Embryonic facial prominence (tissue), 1 donor: Measurements from ENCODE around the gene TREH.

Experiments
- DNase-seq: peaks from one replicate; pipeline ENCODE4 v3.0.0-alpha.2; 2016; ENCODE audit errors: extremely low spot score

Gene TREH

DNA sequence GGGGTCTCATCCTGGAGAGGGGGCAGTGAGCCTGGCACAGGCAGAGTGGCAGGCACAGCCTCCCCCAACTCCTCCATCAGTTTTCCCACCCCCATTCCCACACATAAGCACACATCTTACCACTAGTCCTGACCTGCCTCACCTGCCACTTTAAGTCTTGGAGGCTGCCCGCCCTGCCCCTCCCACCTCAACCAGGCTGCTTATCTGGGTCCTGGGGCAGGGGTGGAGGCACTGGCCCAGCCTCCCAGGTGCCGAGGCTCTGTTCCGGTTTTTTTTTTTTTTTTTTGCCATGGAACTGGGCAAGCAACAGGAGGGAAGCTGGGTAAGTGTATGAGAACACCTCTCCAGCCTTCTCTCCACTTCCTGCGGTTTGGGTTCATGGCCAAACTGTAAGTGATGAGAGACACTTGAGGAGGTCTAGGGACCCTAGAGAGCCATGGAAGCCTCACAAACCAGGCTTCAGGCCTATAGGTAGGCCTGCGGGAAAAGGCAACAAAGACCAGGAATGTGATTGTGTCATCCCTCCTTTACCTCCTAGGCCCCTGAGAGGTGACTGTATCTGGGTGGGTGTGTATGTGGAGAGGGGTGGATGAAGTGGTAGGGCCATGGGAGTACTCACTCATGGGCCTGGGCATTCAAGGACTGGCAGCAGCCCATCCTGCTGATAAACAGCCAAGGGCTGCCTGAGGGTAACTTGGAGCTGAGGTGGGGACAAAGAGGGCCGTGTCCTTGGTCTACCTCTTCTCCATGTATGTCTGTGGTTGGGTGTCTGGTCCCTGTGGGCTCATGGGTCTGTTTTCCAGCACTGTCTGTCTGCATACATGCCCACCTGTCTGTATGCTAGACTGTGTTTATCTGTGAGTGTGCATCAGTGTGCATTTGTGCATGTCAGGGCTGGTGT, 49.4 kb downstream of the TREH start:
- DNase-seq, result no peak

DNA sequence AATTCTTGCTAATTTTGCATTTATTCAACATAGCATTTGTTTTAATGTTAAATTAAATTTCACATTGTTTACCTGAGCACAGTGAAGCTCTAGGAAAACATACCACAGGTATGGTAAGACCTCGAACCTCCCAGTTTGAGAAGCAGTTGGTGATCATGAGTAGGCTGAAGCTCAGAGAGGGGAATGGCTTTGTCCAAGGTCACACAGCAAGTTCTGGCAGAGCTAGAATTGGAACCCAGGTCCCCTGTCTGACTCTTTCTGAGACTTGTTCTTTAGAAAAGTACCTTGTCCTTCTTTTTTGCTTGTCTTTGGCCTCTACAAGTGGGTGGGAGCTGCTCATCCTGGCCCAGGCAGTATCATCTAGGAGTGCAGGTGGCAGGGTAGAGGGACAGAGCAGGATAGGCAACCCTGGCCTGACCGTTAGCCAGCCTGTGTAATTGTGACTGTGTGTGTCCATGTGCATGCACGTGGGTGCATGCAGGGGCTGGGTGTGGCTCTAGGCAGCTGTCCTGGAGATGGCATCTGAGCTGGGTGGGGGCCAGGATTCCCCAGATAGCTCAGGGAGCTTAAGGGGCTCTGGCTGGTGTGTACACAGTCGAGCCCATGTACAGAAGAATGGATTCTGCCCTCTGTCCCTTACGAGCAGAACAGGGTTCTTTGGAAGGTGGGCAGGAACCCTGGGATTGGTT, 50.4 kb downstream of the TREH start:
- no peak for DNase-seq

GRCh38 chr11:118628432-118628831, 51.0 kb downstream of the TREH start:
- DNase-seq, result no peak

GRCh38 chr11:118628031-118628430, 51.4 kb downstream of the TREH start:
- DNase-seq, result no peak

DNA sequence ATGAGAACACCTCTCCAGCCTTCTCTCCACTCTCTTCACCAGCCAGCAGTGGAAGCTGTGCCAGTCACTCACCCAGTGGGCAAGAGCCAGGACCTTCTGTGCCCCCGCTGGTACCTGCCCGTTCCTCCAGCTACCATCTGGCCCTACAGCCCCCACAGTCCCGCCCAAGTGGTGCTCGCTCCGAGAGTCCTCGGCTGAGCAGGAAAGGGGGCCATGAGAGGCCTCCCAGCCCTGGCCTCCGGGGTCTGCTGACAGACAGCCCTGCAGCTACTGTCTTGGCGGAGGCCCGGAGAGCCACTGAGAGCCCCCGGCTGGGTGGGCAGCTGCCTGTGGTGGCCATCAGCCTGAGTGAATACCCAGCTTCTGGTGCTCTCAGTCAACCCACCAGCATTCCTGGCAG, 51.9 kb downstream of the TREH start:
- DNase-seq, result no peak

DNA sequence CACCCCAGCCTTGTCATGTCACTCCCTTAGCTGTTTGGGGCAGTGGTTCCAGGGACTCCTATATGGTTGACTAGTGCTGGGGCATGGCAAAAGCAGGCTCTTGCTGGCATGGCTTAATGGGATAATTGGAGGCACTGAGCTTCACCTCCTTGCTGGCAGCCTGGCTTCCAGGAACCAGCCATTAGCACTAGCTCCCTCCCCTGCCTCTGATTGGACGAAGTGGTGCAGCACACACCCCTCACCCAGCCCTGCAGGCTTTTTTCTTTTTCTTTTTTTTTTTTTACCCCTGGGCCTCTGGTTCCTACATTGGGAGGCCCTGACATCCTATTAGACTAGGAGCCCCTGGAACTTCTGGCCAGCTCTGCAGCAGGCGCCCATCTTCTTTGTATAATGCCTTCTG, 53.5 kb downstream of the TREH start:
- no peak for DNase-seq

DNA sequence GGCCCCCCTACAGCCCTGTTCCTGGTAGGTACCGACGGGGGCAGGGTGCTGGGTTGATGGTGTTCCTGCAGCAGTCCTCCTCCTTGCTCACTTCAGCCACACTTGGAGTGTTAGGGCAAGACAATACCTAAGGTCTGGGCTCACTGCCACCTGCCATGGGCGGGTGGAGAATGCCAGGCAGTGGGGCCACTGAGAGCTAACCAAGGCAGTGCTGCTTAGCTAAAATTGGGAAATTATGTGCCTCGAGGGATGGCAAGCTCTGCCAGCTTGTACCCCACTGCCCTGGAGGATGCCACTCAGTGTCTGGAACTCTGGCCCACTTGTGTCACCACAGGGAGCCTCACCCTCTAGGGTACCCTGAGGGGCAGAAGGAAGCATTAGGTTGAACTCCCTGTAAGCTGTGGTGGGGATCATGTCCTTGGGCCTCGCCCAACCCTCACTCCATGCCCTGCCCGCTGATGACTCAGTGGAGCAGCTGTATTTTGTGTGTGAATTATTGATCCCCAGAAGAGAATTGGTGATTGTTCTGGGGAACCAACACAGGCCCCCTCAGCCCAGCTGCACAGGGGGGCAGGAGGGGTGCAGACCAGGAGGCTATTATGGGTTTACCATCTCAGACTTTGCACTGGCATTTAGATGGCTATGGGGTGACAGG, 54.3 kb downstream of the TREH start:
- DNase-seq, result no peak

GRCh38 chr11:118623269-118623655, 56.2 kb downstream of the TREH start:
- DNase-seq, result no peak

- no peak for DNase-seq
Measured at GRCh38 chr11:118622376-118623268, 56.8 kb downstream of the TREH start.

GRCh38 chr11:118621784-118622375, 57.6 kb downstream of the TREH start:
- no peak for DNase-seq

DNA sequence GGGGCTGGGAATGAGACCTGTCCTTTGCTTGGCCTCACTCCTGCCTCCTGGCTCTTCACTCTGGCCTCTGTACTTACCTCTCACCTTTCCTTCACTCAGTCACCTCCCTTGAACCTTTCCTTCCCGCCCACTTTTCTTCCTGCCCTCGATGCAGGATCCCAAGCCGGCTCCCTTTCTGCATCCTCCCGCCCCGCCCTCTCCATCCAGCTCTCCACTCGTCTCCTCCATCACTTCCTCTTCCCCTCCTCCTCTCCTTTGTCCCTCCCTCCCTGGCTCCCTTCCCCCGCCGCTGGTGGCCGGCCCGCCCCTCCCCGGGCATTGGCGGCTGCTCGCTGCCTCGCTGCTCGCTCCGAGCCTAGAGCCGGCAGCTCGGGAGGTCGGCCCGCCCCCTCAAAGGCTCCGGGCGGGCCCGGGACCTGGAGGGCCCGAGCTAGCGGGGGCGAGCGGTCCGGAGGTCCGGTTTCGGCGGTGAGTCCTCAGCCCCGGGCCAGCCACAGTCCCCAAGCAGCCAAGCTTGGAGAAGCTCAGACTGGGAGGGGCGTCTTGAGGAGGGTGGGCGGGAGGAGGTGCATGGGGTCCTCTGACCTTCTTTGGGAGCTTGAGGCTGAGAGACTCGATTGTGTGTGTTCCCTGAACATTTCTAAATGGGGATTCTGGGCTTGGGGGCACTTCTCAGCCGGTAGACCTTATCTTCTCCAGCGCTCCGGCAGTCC, 58.2 kb downstream of the TREH start:
- DNase-seq, result peak; percentile 69

DNA sequence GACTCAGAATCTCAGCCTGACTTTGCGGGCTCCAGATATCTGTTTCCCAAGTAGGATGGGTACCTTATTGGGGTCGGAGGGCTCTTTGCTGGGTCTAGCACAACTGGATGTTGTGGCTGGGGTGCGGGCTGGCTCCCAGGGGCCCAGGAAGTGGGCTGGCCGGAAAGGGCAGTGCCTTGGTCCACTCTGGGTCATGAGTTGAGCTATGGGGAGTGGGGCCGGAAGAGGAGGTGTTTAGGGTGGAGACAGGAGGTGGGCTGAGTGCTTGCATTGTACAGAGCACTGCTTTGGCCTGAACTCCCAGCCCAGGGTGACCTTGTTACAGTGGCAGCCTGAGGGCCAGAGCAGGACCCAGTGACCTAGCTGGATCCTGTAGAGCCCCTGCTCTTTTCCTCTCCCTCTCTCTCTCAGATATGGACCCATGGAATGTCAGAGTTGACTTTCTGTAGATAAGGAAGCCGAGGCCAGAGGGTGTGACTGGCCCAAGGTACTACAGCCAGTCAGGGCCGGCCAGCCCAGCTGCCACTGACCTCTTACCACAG, 58.9 kb downstream of the TREH start:
- no peak for DNase-seq

GRCh38 chr11:118619444-118620197, 59.8 kb downstream of the TREH start:
- DNase-seq, result no peak

DNA sequence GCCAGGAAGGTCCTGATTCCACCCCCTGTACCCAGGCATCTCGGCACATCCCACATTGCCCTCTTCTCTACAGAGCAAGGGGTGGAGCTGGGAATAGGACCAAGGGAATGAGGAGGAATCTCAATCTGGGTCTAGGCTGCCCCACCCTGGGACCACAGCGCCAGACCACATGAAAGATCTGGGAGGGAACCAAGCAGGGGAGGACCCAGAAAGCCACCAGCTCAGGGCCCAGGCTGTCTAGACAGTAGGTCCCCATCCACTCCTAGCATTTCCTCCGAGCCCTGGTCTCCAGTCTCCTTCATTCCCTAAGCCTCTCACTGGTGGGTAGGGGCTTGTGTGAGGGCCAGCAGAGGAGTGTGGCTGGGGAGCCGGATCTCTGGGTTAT, 60.5 kb downstream of the TREH start:
- DNase-seq, result no peak

GRCh38 chr11:118618115-118618990, 61.1 kb downstream of the TREH start:
- no peak for DNase-seq

GRCh38 chr11:118615976-118616371, 63.5 kb downstream of the TREH start:
- no peak for DNase-seq

GRCh38 chr11:118615282-118615975, 64.0 kb downstream of the TREH start:
- DNase-seq, result no peak

- DNase-seq, result no peak
Measured at GRCh38 chr11:118614511-118614910, 64.9 kb downstream of the TREH start.
